Transverse colon (tissue), 3 donors: ENCODE measurements around the gene DENND1B.

Experiments
- EP300 ChIP-seq: sonication (generic); formaldehyde crosslinking; IDR thresholded peaks from one replicate; pipeline ENCODE4 v1.6.1; 2017; ENCODE audit warnings: antibody characterized with exemption, low read depth
- POLR2A ChIP-seq: fragments of 450-650 bp; IDR thresholded peaks from one replicate; pipeline ENCODE4 v1.6.1; 2016; ENCODE audit warnings: antibody characterized with exemption, mild to moderate bottlenecking, moderate library complexity
- TF ChIP-seq, protein P1 (sequence below), 5 experiments: fragments of 200-600 bp in 3 of 5; fragments of 450-650 bp in 2 of 5; sonication (generic) in 3 of 5; IDR thresholded peaks; 1 replicate in 2 of 5; 2 replicates in 3 of 5; pipeline ENCODE4 v1.5.1; 2016 to 2017; ENCODE audit warnings: antibody characterized with exemption in 5 of 5, inconsistent platforms in 3 of 5, mild to moderate bottlenecking in 2 of 5, moderate library complexity in 1 of 5

DNA sequence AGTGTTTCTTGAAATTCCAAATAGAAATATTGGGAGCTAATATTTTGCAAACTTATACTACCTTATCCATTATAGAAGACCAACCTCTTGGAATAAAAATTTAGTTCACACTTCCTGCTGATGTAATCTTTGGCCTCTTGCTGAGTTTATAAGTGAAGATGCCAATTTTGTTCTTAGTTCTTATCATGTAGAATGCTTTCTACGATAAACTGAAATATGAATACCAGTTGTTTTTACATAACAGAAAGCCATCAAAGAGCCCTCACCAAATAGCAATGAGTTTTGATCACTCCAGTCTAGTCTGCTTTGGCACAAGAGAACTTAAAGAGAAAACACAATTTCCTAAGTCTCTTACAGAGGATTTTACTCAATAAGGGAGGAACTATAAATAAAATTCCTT, 89.5 kb downstream of the DENND1B start:
- no peak for TF ChIP-seq POLR2A
- TF ChIP-seq EP300, result no peak
- TF ChIP-seq, protein P1, sequence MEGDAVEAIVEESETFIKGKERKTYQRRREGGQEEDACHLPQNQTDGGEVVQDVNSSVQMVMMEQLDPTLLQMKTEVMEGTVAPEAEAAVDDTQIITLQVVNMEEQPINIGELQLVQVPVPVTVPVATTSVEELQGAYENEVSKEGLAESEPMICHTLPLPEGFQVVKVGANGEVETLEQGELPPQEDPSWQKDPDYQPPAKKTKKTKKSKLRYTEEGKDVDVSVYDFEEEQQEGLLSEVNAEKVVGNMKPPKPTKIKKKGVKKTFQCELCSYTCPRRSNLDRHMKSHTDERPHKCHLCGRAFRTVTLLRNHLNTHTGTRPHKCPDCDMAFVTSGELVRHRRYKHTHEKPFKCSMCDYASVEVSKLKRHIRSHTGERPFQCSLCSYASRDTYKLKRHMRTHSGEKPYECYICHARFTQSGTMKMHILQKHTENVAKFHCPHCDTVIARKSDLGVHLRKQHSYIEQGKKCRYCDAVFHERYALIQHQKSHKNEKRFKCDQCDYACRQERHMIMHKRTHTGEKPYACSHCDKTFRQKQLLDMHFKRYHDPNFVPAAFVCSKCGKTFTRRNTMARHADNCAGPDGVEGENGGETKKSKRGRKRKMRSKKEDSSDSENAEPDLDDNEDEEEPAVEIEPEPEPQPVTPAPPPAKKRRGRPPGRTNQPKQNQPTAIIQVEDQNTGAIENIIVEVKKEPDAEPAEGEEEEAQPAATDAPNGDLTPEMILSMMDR (IDR thresholded peaks at IDR 0.05), result no peak
